HepG2 (cell line): ENCODE measurements around the gene TATDN2. TPM values are rescaled to one million over a fixed set of nuclear protein-coding genes. Genes with fewer than 3 reads are reported as not detected.
A peak's percentile ranks its signal among the peaks of the same experiment; 100 is the strongest.

Source experiments
- ATM ChIP-seq: fragments of 450-650 bp; IDR thresholded peaks from 2 replicates; pipeline ENCODE4 v1.7.1; 2017; ENCODE audit warnings: mild to moderate bottlenecking, borderline replicate concordance
- HNF1B ChIP-seq: sonication (generic); formaldehyde crosslinking; IDR thresholded peaks from 2 replicates; pipeline ENCODE4 v1.5.1; 2020; ENCODE audit warnings: mild to moderate bottlenecking, moderate library complexity, missing genetic modification reagents
- IRF2 ChIP-seq: IDR thresholded peaks from 2 replicates; pipeline ENCODE4 v1.6.1; 2018; ENCODE audit warnings: missing genetic modification reagents, missing compliant biosample characterization
- MIXL1 ChIP-seq: IDR thresholded peaks from 2 replicates; pipeline ENCODE4 v1.6.1; 2016
- POLR2G ChIP-seq: fragments of 200-400 bp; formaldehyde crosslinking; IDR thresholded peaks from 2 replicates; pipeline ENCODE4 v1.6.1; 2018; ENCODE audit warnings: mild to moderate bottlenecking, low read depth, low read length, moderate library complexity
- RFXAP ChIP-seq: sonication (generic); formaldehyde crosslinking; IDR thresholded peaks from 2 replicates; pipeline ENCODE4 v1.4.0; 2020; ENCODE audit warnings: missing genetic modification reagents, borderline replicate concordance
- ZNF446 ChIP-seq: sonication (generic); formaldehyde crosslinking; IDR thresholded peaks from 2 replicates; pipeline ENCODE4 v1.5.0; 2020; ENCODE audit warnings: mild to moderate bottlenecking, missing genetic modification reagents
- ZNF530 ChIP-seq: sonication (generic); formaldehyde crosslinking; IDR thresholded peaks from 2 replicates; pipeline ENCODE4 v1.5.0; 2020; ENCODE audit warnings: low read depth, mild to moderate bottlenecking, missing genetic modification reagents
- ZNF780A ChIP-seq: sonication (generic); formaldehyde crosslinking; IDR thresholded peaks from 2 replicates; pipeline ENCODE4 v1.8.0; 2022; ENCODE audit warnings: mild to moderate bottlenecking, missing genetic modification reagents, moderate library complexity
- polyA plus RNA-seq, 8 experiments: library from polyadenylated mRNA; depleted of rRNA in 3 of 8; stranded (reverse) in 7 of 8; unstranded in 1 of 8; fragments of >200 nt; fragmentation: Illumina TruSeq in 4 of 8; extraction: Trizol in 4 of 8; gene quantifications; 2 replicates each; pipeline versions ENCODE4 v1.2.1 to v1.2.3, GENCODE V29; 2011 to 2016; ENCODE audit warnings: low read depth in 4 of 8, missing spikeins in 1 of 8, mixed read lengths in 1 of 8; ENCODE audit not compliant: insufficient read depth in 1 of 8
- total RNA-seq, 5 experiments: library from RNA; depleted of rRNA; stranded (reverse); fragments of >200 nt; fragmentation: Illumina TruSeq; extraction: Trizol; gene quantifications; 2 replicates each; pipeline ENCODE4 v1.2.3, GENCODE V29; 2016; ENCODE audit warnings: low read depth in 1 of 5
- TF ChIP-seq, protein P1 (sequence below): sonication (generic); formaldehyde crosslinking; IDR thresholded peaks from 2 replicates; pipeline ENCODE4 v1.9.0; 2021; ENCODE audit warnings: mild to moderate bottlenecking, missing genetic modification reagents
- TF ChIP-seq, protein P2 (sequence below), 2 experiments: sonication (generic) in 1 of 2; formaldehyde crosslinking in 1 of 2; IDR thresholded peaks; 2 replicates each; pipeline versions ENCODE4 v1.4.0 to v1.6.1; 2018 to 2020; ENCODE audit warnings: missing genetic modification reagents in 2 of 2, borderline replicate concordance in 1 of 2, low read depth in 1 of 2, mild to moderate bottlenecking in 1 of 2, missing biosample characterization in 1 of 2
- TF ChIP-seq, protein P3 (sequence below): sonication (generic); formaldehyde crosslinking; conservative IDR thresholded peaks from 2 replicates; pipeline ENCODE4 v1.4.0; 2020; ENCODE audit warnings: mild to moderate bottlenecking, missing genetic modification reagents, moderate library complexity

Gene TATDN2
- total and polyA plus RNA-seq, 2 of the 13 experiments (the other 11 are each of a cell fraction or from before 2014, with no cell fraction given): 12.1 to 21.9 TPM

GRCh38 chr3:10223676-10224639 lies 24.3 kb upstream of the TATDN2 start (continued):
- TF ChIP-seq, protein P1, sequence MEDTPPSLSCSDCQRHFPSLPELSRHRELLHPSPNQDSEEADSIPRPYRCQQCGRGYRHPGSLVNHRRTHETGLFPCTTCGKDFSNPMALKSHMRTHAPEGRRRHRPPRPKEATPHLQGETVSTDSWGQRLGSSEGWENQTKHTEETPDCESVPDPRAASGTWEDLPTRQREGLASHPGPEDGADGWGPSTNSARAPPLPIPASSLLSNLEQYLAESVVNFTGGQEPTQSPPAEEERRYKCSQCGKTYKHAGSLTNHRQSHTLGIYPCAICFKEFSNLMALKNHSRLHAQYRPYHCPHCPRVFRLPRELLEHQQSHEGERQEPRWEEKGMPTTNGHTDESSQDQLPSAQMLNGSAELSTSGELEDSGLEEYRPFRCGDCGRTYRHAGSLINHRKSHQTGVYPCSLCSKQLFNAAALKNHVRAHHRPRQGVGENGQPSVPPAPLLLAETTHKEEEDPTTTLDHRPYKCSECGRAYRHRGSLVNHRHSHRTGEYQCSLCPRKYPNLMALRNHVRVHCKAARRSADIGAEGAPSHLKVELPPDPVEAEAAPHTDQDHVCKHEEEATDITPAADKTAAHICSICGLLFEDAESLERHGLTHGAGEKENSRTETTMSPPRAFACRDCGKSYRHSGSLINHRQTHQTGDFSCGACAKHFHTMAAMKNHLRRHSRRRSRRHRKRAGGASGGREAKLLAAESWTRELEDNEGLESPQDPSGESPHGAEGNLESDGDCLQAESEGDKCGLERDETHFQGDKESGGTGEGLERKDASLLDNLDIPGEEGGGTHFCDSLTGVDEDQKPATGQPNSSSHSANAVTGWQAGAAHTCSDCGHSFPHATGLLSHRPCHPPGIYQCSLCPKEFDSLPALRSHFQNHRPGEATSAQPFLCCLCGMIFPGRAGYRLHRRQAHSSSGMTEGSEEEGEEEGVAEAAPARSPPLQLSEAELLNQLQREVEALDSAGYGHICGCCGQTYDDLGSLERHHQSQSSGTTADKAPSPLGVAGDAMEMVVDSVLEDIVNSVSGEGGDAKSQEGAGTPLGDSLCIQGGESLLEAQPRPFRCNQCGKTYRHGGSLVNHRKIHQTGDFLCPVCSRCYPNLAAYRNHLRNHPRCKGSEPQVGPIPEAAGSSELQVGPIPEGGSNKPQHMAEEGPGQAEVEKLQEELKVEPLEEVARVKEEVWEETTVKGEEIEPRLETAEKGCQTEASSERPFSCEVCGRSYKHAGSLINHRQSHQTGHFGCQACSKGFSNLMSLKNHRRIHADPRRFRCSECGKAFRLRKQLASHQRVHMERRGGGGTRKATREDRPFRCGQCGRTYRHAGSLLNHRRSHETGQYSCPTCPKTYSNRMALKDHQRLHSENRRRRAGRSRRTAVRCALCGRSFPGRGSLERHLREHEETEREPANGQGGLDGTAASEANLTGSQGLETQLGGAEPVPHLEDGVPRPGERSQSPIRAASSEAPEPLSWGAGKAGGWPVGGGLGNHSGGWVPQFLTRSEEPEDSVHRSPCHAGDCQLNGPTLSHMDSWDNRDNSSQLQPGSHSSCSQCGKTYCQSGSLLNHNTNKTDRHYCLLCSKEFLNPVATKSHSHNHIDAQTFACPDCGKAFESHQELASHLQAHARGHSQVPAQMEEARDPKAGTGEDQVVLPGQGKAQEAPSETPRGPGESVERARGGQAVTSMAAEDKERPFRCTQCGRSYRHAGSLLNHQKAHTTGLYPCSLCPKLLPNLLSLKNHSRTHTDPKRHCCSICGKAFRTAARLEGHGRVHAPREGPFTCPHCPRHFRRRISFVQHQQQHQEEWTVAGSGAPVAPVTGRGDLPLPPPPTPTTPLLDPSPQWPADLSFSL (CRISPR knock-in tag): no peak
- TF ChIP-seq, protein P2, sequence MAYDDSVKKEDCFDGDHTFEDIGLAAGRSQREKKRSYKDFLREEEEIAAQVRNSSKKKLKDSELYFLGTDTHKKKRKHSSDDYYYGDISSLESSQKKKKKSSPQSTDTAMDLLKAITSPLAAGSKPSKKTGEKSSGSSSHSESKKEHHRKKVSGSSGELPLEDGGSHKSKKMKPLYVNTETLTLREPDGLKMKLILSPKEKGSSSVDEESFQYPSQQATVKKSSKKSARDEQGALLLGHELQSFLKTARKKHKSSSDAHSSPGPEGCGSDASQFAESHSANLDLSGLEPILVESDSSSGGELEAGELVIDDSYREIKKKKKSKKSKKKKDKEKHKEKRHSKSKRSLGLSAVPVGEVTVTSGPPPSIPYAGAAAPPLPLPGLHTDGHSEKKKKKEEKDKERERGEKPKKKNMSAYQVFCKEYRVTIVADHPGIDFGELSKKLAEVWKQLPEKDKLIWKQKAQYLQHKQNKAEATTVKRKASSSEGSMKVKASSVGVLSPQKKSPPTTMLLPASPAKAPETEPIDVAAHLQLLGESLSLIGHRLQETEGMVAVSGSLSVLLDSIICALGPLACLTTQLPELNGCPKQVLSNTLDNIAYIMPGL (CRISPR knock-in tag; IDR thresholded peaks at IDR 0.05; ENCODE audit: borderline replicate concordance in 1 of 2, low read depth in 1 of 2): 0 out of 4 replicates have a peak, but pooled peaks of 1 of the 2 experiments have one; percentile 14
- TF ChIP-seq MIXL1 (CRISPR knock-in tag): no peak
- TF ChIP-seq ZNF530: no peak
- peak; percentile 44; the same call in 1 of the 2 replicates for TF ChIP-seq IRF2 (CRISPR knock-in tag)
- TF ChIP-seq, protein P3, sequence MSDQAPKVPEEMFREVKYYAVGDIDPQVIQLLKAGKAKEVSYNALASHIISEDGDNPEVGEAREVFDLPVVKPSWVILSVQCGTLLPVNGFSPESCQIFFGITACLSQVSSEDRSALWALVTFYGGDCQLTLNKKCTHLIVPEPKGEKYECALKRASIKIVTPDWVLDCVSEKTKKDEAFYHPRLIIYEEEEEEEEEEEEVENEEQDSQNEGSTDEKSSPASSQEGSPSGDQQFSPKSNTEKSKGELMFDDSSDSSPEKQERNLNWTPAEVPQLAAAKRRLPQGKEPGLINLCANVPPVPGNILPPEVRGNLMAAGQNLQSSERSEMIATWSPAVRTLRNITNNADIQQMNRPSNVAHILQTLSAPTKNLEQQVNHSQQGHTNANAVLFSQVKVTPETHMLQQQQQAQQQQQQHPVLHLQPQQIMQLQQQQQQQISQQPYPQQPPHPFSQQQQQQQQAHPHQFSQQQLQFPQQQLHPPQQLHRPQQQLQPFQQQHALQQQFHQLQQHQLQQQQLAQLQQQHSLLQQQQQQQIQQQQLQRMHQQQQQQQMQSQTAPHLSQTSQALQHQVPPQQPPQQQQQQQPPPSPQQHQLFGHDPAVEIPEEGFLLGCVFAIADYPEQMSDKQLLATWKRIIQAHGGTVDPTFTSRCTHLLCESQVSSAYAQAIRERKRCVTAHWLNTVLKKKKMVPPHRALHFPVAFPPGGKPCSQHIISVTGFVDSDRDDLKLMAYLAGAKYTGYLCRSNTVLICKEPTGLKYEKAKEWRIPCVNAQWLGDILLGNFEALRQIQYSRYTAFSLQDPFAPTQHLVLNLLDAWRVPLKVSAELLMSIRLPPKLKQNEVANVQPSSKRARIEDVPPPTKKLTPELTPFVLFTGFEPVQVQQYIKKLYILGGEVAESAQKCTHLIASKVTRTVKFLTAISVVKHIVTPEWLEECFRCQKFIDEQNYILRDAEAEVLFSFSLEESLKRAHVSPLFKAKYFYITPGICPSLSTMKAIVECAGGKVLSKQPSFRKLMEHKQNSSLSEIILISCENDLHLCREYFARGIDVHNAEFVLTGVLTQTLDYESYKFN (CRISPR knock-in tag): peak; percentile 88
- TF ChIP-seq ZNF446 (CRISPR knock-in tag): no peak
- TF ChIP-seq ZNF780A (CRISPR knock-in tag): no peak
- TF ChIP-seq HNF1B (CRISPR knock-in tag): no peak
- TF ChIP-seq ATM: no peak
- no peak for TF ChIP-seq POLR2G
- TF ChIP-seq RFXAP (CRISPR knock-in tag): no peak
